PC-3 (cell line): ENCODE results near the gene PKNOX1.

Experiments
- EZH2 ChIP-seq: fragments of 300-600 bp; sonication (generic); IDR thresholded peaks from one replicate; pipeline ENCODE4 v1.6.1; 2017; ENCODE audit warnings: antibody characterized with exemption, mild to moderate bottlenecking, low read length; ENCODE audit not compliant: unreplicated experiment
- TF ChIP-seq, protein P1 (sequence below): fragments of 300-600 bp; sonication (generic); conservative IDR thresholded peaks from 2 replicates; pipeline ENCODE4 v1.5.1; 2017; ENCODE audit warnings: antibody characterized with exemption, low read depth, mild to moderate bottlenecking, low read length

GRCh38 chr21:43015906-43016540 is 41.7 kb downstream of the PKNOX1 start:
- TF ChIP-seq, protein P1, sequence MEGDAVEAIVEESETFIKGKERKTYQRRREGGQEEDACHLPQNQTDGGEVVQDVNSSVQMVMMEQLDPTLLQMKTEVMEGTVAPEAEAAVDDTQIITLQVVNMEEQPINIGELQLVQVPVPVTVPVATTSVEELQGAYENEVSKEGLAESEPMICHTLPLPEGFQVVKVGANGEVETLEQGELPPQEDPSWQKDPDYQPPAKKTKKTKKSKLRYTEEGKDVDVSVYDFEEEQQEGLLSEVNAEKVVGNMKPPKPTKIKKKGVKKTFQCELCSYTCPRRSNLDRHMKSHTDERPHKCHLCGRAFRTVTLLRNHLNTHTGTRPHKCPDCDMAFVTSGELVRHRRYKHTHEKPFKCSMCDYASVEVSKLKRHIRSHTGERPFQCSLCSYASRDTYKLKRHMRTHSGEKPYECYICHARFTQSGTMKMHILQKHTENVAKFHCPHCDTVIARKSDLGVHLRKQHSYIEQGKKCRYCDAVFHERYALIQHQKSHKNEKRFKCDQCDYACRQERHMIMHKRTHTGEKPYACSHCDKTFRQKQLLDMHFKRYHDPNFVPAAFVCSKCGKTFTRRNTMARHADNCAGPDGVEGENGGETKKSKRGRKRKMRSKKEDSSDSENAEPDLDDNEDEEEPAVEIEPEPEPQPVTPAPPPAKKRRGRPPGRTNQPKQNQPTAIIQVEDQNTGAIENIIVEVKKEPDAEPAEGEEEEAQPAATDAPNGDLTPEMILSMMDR: no peak
- TF ChIP-seq EZH2: no peak
